NCI-H187 treated with DMSO at 0.1 percent for 48 hours (cell line): ENCODE measurements around the gene UNC5B.
"Not testable (repeated sequence)": the region's sequence is repeated elsewhere in the genome, so short reads cannot be mapped to it uniquely, and the experiment has no call there.

Experiments
- DNase-seq: peaks from one replicate; lab custom pipeline; 2025; lab: John Stamatoyannopoulos, UW

UNC5B gene

DNA sequence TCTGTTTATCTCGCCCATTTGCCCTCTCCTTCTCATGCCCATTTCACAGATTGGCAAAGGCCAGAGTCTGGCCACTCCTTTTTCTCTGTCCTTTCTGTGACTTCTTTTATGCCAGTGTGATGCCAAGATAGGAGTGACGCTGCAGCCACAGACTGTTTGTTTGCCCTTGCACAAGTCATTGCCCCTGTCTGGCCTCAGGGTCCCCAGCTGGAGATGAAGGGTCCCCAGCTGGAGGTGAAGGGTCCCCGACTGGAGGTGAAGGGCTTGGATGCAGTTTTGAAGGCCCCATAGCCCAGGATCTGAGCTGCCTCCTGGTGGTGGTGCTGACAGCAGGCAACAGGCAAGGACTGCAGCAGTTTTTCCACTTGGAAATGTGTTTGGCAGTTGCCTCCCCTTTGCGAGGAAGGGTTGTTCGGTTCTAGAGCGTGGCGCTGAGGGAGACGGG is 55.9 kb downstream of the UNC5B start:
- no peak for DNase-seq

DNA sequence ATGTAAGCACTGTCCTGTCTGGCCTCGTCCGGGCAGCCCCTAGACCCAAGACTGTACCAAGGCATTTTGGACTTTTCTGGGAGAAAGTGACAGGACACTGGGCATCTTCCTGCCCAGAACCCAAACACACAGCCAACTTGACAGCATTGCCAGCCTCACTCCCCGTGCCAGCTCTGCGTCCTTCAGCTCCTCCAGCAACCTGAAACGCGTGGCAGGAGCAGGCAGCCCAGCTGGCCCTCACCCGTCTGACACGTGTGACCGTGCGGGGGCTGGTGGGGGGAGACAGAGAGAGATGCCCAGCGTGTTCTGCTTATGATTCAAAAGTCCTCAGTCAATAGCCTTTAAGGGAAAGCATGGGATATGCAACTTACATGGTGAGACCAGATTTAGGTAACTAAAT is 56.4 kb downstream of the UNC5B start:
- no peak for DNase-seq

DNA sequence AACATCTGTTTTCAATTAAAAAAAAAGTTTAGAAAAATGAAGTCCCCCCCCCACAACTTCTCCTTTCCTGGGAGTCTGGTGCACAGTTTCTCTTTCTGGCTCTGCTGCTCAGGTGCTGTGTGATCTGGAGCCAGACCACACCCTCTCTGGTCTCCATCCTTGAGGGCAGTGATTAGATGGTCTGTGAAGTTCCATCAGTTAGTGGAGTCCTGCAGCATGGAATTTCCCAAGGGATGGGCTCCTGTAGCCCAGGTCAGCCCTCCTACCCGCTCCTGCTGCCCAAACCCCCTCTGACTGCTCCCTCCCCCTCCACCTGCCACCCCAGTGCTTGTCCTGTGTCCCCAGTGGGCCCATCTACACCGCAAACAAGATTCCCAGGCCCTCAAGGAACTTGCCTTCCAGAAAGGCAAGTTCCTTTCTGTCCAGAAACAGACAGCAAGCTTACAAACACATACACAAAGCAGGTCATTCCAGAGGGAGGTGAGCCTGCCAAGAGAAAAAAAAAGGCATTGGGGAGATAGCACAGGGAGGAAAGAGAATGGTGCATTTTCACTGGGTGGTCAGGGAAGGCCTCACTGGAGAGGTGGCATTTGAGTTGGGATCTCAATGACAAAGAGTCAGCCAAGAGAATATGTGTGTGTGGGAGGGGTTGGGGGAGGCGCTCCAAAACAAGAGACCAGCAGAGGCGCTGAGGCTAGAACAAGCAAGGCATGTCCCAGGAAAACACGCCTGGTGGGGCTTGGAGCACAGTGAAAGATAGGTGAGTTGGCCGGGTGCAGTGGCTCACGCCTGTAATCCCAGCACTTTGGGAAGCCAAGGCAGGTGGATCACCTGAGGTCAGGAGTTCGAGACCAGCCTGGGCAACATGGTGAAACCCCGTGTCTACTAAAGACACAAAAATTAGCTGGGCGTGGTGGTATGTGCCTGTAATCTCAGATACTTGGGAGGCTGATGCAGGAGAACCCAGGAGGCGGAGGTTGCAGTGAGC is 57.2 kb downstream of the UNC5B start:
- DNase-seq: no peak

DNA sequence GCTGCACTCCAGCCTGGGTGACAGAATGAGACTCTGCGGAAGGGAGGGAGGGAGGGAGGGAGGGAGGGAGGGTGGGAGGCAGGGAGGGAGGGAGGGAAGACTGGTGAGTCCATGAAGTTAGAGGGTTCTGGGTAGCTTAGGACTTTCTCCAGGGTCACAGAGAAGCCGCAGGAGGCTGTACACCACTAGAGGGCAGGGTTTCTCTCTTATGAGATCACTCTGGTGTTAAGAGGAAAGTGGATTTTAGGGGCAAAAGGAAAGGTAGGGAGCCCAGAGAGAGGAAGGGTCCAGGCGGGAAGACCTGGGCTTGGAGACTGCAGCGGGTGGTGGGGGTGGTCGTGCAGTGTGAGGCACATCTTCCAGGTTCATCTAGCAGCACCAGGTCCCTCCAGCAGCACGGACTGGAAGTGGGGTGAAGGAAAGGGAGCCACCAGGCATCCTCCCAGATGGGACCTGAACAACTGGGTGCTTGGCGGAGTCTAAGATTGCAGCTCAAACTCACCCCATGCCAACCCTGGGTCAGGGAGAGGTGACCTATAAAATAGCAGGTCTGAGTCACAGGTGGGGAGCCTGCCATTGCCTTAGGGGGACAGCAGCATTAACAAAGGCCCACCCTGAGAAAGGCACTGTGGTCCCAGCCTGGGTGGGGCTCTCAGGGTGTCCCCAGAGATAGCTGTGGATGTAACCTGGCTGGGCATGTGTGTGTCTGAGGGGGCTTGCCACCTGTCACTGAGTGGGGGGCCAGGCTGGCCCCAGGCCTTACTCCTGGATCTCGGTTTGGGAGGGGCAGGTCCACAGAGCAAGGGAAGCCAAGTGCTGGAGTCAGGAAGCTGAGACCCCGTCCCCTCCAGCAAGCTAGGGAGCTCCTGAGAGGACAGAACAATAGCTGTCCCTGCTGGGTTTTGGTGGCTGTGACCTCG is 58.2 kb downstream of the UNC5B start:
- DNase-seq: no peak

DNA sequence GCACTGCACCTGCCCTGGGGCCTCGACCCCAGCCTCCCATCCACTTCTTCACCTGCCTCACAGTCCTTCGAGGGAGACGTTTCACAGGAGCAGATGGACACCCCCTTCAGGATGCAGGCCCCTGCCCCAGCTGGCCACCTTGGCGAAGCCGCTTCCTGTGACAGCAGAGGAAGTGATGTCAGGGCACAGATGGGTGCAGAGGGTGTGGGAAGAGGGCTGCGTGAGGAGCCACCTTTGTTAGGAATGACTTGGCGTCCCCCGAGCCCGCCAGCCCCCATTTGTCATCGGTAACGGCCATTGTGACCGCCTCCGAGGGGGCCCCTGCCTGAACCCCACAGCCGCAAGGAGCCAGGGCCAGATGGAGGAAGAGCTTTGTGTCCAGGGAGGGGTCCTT is 59.3 kb downstream of the UNC5B start:
- no peak for DNase-seq

DNA sequence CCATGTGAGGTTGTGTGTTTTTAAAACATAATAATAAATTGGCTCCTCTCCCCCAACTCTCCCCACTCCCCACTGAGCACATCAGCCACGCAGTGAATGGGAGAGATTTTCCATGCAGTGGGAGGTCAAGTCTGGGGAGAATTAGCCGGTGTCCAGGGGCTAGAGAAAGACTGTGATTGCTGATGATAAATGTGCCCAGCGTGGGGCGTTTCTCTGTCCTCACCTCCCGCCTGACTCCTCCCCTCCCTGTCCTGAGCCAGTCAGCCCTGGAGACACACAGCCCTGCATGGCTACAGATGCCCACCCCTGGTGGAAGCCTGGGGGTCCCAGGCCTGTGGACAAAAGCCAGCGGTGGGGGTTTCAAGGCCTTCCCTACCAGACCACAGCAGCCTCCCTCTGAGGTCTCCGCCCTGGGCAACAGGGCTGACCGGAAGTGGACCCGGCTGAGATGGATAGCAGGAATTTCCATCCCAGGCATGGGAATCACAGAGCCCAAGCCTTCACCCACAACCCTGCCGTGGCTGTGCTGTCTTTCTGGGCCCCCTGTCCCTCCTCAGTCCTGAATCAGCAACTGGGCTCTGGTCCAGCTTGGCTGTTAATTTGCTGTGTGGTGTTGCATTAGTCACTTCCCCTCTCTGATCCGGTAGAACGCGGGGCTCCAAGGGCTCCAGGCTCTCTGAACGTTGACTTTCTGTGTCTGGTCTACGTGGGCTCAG is 59.8 kb downstream of the UNC5B start:
- no peak for DNase-seq

DNA sequence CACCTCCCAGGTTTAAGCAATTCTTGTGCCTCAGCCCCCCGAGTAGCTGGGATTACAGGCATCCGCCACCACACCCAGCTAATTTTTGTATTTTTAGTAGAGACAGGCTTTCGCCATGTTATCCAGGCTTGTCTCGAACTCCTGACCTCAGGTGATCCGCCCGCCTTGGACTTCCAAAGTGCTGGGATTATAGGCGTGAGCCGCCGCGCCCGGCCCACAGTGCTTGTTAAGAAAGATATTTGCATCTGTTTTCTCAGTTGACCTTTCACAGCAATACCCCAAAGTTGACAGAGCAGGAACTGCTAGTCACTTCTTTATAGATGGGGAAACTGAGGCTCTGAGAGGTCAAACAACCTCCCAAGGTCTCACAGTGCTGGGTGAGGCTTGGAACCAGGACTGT is 60.6 kb downstream of the UNC5B start:
- DNase-seq: not testable (repeated sequence)

DNA sequence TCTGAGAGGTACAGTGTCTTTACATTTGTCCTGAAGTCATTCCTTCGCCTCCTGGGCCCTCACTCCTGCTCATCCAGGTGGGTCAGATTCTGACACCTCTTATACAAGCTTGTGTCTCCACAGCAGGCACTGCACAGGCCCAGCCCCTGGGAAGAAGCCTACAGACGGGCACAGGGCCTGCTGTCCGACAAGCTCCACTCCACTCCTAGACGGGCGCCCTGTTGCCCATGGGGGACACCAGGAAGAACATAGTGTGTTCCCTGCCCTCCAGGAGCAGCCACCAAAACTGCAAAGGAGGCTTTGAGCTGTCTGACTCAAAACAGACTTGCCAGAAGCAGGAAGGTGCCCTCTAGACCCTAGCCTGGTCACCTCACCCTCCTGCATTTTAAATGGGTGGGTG is 61.1 kb downstream of the UNC5B start:
- DNase-seq: no peak

DNA sequence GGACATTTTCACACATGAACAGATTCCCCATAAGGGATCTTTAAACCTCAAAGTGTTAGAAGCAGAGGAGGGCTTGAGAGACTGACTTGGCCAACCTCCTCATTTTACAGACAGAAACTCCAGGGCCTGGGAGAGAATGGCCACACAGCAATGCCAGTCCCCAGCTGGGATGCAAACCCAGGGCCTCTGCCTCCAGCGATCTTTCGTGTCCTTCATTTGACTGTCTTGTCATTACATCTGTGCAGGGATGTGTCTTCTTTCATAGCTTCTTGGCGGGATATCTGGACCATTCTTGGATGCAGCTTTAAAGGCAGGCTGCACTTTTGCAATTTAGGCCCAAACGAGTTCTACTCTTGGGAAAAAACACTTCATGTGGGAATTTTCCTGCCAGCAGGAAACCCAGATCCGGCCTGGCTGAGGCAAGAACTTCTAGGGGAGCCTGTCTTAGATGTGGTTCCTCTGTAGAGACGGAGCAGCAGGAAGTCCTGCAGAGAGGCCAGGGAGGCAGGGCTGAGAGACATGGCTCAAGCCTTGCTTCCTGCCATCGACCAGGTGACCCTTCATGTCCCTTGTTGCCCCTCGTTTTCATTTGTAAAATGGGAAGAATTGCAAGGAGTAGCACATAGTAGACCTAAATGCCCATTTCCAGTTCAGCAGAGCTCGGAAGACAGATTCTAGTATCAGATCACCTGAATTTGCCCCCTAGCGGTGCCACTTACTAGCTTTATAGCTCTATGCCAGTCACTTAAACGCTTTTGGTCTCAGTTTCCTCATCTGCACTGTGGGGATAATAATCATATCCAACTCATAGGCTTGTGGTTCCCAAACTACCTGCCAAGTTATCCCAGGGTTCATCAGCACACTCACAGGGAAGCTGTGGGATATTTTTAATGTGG is 62.8 kb downstream of the UNC5B start:
- DNase-seq: no peak

DNA sequence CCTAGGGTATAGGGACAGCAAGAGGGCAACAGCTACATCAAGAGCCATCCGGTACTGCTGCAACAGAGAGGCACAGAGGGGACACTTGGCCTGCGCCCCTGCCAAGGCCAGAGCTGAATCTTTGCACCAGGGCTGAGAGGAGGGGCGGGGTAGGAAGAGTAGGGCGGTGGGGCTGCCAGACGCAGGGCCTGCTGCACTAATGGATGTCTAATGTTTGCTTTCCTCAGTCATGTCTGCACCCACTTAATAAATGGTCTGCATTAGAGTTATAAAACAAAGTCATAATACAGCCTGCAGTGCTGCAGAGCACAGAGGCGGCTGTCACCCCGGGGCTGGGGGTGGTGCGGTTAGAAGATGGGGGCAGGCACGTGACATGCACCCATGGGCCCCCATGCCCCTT is 64.5 kb downstream of the UNC5B start:
- DNase-seq: no peak

DNA sequence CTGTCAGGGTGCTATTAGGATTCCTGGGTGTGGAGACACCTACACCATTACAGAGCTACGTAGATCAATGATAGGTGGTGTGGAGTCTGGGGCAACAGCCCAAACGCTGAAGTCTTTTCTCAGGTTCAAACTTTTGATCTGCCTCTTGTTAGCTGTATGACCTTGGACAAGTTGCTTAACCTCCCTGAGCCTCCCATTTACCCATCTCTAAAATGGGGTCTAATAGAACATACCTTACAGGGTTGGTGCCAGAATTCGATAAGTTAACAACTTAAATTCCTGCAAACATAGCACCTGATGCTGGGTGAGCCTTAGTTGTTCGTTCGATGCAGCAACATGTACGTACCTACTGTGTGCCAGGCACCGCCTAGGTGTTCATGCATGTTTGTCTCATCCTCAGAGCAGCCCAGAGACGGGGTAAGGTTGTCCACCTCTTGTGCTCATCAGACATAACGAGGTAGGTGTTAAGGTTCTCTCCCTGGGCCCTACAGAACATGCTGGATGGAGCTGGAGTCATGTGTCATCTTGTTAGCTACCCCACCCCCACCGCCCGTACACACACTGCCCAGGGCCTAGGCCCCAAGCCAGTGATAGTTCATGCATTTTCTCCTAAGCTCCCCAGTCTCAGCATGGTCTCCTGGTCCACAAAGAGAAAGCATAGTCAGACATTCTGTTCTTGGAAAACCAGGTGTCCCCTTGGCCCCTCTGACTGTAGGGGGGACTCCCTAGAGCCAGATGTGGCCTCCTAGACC is 65.7 kb downstream of the UNC5B start:
- DNase-seq: no peak

DNA sequence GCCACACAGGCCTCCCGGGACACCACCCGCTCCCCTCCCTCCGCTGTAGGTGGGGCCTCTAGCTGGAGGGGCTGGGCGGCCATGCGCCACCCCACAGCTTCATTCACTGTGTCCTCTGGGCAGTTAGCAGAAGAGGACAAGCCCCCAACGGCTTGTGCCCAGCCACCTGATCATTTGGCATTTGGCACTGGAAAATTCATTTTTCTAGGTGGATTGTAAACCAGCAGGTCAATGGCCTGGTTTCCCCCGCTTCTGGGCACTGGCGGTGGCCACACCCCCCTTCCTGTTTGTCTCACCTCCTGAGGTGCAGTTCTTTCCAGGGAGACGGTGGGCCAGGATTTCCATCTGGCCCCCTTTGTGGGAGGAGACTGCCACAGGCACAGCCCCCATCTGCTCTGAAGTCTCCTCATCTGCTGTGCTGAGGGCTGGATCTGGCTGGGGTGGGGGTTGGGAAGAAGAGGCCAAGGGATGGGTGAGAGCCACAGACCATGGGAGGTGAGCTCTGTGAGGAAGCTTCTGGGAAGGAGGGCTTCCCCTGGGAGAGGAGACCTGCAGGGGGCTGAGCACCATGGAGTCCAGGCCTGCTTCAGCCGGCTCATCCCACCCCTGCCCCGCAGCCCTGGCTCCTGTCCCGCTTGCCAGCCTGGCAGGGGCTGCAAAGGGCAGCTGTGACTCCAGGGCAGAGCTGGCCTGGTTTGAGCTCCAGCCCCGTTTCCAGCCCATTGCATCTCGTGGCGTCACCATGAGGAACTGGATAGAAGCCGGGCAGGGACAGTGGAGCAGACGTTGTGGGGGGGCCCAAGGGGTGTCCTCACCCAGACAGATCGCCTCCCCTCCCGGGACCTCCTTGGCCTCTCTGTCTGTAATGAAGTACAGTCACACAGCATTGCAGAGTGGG is 66.6 kb downstream of the UNC5B start:
- no peak for DNase-seq

DNA sequence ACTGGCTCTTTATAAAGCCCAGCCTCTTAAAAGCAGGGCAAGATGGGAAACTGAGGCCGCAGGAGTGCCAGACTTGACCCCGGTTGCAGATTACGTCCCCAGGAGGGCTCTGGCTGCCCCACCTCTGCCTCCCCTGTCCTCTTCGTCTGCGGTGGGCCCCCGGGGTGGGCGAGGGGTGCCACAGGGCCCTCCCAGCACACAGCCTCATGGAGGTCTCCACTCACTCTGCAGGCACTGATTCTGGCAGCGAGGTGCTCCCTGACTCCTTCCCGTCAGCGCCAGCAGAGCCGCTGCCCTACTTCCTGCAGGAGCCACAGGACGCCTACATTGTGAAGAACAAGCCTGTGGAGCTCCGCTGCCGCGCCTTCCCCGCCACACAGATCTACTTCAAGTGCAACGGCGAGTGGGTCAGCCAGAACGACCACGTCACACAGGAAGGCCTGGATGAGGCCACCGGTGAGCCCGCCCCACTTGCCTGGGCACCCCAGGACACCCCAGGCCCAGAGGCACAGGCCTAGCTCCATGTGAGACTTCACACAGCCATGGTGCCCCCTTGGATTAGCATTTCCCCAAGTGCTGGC is 67.3 kb downstream of the UNC5B start:
- no peak for DNase-seq

DNA sequence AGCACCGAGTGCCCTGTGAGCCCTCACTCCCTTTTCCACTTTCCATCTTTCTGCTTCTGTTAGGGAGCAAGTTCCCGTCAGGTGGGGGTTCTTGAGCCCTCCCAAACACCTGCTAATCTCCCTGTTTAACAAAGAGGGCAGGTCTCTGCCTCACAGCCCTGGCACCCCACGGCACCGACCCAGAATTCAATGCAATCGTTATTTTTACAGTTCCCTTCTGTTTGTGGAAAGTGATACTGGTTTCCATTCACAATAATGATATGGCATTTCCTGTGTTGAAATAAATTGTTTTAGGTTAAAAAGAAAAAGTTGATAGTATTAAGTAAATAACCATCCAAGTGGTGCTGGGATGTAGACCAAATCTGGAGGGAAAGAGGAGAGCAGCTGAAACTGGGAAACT is 67.8 kb downstream of the UNC5B start:
- DNase-seq: no peak

DNA sequence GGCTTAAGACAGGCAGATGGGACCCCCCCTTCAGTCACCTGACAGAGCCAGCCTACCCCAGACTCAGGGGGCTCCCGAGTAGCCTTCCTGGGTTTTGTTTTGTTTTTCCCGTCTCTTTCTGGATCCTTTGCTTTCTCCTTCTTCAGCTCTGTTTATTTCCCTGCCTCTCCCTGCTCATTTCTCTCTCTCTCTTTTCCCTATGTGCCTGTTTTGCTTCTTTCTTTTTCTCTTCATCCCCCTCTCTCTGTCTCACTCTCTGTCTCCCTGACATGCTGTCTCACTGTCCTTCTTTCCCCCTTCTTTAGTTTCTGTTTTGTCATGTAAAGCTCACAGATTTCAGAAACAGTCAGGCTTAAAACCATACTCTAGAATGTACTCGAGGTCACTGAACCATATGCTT is 68.5 kb downstream of the UNC5B start:
- no peak for DNase-seq

DNA sequence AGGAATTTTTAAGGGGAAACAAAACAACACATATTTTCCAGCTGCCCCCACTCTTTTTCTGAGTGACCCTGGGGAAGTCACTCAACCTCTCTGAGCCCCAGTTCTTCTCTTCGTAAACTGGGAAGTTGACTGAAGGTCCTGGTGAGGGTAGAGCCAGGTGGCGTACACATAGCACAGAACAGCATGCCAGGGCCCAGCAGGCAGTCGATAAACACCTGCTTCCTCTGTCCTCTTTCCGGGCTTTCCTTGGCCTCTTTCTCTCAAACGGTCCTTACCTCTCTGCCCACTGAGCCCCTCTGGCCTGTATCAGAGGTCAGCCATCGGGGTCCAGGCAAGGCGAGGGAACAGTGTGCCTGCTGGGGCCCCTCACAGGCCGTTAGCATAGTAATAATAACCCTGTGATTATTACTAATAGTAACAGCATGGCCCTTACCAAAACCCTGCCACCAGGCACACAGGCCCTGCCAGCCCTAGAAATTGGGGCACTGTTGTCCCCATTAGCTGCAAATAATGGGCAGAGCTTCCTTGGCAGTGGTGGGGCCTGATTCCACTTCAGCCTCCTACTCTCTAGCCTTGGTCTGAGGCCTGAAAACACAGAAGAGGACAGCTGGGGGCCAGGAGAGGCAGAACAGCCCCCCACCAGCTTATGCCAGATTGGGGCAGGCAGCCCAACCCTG is 69.4 kb downstream of the UNC5B start:
- DNase-seq: no peak

DNA sequence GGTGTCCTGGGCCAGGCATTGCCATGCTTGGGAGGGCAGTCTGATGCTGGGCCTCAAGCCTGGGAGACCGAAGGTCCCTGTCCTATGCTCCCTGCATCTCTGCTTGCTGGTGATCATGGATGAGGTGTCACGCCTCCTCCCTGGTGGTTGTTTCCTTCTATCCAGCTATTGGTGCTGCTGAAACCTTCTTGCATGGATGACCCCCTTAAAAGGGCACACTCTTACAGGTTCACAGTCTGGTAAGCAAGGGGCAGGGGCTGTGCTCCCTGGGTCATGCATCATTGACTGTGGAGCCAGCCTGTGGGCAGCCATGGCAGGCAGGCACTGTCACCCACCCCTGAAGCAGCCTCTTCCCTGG is 69.9 kb downstream of the UNC5B start:
- no peak for DNase-seq

DNA sequence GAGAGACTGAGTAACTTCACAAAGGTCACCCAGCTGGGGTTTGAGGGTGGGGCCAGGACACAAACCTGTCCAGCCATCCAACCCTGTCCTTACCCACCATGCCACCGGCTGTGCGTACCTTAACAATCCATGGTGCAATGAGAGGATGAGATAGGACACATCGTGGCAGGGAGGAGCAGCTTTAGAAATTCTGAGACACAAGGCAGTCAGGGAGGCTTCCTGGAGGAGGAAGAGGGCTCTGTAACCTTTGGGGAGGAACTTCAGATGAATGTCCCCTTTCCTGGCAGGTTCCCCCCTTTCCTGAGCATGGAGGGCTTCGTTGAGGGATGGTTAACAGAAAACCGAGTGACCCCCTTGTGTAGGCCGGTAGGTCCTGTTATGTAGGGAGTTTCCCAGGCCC is 71.0 kb downstream of the UNC5B start:
- no peak for DNase-seq
